Activated naive CD8-positive, alpha-beta T cell (primary cell): ENCODE data around the gene PTH2.

Source experiments
- H3K27ac Mint-ChIP-seq: one replicate; pipeline ENCODE4 v1.8.0; 2021; ENCODE audit warnings: mixed read lengths
- H3K27me3 Mint-ChIP-seq: one replicate; pipeline ENCODE4 v1.8.0; 2021; ENCODE audit warnings: mixed read lengths
- H3K36me3 Mint-ChIP-seq: one replicate; pipeline ENCODE4 v1.8.0; 2021; ENCODE audit warnings: mixed read lengths
- H3K4me1 Mint-ChIP-seq: one replicate; pipeline ENCODE4 v1.8.0; 2021; ENCODE audit warnings: low read depth, mixed read lengths
- H3K4me3 Mint-ChIP-seq: one replicate; pipeline ENCODE4 v1.8.0; 2021; ENCODE audit warnings: mild to moderate bottlenecking, mixed read lengths
- H3K9me3 Mint-ChIP-seq: one replicate; pipeline ENCODE4 v1.8.0; 2021; ENCODE audit warnings: low read depth, mixed read lengths

PTH2 gene

GRCh38 chr19:49428547-49429451, 5.6 kb upstream of the PTH2 start:
- no peaks in the 10 kb centered on the region for H3K9me3 Mint-ChIP-seq
- H3K36me3 Mint-ChIP-seq: no peaks in the 10 kb centered on the region
- H3K4me3 Mint-ChIP-seq: peak overlapping the region; percentile 56
- H3K4me1 Mint-ChIP-seq: peaks cover 55% of the 10 kb centered on the region
- no peak overlapping the region for H3K27ac Mint-ChIP-seq
- peaks cover 52% of the 10 kb centered on the region for H3K27me3 Mint-ChIP-seq

DNA sequence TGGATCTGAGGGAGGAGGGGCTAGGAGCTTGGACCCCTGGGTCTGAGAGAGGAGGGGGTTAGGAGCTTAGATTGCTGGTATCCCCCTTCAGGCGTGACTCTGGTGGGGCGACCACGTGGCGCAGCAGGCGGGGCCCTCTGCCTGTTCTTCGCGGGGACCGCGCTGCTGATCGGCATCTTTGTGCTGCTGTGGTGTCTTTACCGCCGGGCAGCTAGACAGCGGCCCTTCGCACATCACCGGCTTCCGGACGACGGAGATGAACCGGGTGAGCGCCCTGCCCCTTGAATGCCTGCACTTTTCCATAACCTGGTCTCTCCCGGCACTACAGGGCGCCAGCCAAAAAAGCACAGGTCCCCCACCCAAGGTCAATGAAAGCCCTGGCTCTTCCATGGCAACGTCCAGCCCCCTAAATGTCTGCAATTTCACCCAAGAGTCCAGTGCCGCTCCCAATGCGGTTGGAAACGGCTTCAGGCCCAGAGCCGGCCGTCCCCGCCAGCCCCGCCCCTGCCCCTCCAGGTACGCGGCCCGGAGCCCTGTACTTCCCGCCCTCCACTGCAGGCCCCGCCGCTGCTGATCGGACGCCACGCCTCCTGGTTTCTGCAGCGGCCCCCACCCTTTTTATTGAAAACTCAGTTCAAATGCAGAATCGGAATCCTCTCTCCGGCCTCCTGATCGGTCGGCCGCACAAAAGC, 4.8 kb upstream of the PTH2 start:
- H3K4me3 Mint-ChIP-seq: peak overlapping the region; percentile 56
- H3K27ac Mint-ChIP-seq: no peak overlapping the region
- H3K9me3 Mint-ChIP-seq: no peaks in the 10 kb centered on the region
- H3K4me1 Mint-ChIP-seq: peaks cover 56% of the 10 kb centered on the region
- H3K27me3 Mint-ChIP-seq: peaks cover 51% of the 10 kb centered on the region
- no peaks in the 10 kb centered on the region for H3K36me3 Mint-ChIP-seq

DNA sequence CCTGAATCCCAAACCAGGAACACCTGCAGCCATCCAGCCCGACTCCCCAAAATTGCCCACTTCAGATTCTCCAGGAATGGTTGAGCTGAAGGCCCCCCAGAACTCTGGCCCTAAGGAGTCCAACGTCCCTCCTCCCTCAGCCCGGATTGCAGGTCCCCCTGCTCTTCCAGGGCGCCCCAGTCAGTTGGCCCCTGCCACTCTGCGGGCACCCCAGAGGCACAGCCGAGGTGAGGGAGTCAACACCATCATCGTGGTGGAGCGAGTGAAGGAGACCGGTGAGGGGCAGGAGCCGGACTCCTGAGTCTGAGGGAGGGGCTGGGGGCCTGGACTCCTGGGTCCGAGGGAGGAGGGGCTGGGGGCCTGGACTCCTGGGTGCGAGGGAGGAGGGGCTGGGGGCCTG, 4.1 kb upstream of the PTH2 start:
- Mint-ChIP-seq H3K4me3 (no peak overlapping the region), H3K27ac (no peak overlapping the region), H3K36me3 (no peaks in the 10 kb centered on the region), H3K4me1 (peaks cover 60% of the 10 kb centered on the region), H3K27me3 (peaks cover 55% of the 10 kb centered on the region), H3K9me3 (no peaks in the 10 kb centered on the region)

DNA sequence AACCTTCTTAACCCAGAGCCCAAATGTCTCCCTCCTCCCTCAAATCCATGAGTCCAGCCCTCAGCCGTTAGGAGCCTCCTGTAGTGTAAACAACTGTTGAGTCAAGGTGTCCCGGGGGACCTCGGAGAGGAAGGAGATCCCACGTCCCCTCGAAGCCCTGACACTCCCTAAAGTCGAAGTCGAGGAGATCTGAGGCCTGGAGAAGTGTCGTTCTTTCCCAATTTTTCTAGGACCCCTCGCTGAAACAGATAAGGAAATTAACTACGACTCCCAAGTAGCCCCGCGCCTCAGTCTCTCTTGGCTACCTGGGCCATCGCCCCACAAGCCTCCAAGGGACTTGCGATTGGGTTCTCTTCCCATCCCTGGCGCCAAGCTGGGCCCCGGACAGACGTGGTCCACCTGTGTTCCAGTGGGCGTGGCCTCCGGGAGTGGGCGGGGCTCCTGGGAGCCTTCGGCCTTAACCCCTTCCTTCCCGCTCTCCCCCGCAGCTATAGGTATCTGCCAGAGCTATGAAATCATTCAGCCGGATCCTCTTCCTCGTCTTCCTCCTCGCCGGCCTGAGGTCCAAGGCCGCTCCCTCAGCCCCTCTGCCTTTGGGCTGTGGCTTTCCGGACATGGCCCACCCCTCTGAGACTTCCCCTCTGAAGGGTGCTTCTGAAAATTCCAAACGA, 2.8 kb upstream of the PTH2 start:
- H3K4me1 Mint-ChIP-seq: peaks cover 64% of the 10 kb centered on the region
- H3K4me3 Mint-ChIP-seq: peak overlapping the region; percentile 59
- peaks cover 58% of the 10 kb centered on the region for H3K27me3 Mint-ChIP-seq
- no peaks in the 10 kb centered on the region for H3K9me3 Mint-ChIP-seq
- H3K36me3 Mint-ChIP-seq: no peaks in the 10 kb centered on the region
- H3K27ac Mint-ChIP-seq: no peak overlapping the region

GRCh38 chr19:49425178-49425577, 1.9 kb upstream of the PTH2 start, which contains the start of gene GFY:
Gene GFY, plus strand, starts transcription at chr19:49425388. Its CDS starts 1,043 bp downstream, at chr19:49426431.
- no peak within 1 kb of the TSS for H3K27ac Mint-ChIP-seq
- no peaks in the 10 kb centered on the region for H3K9me3 Mint-ChIP-seq
- no peaks in the 10 kb centered on the region for H3K36me3 Mint-ChIP-seq
- H3K27me3 Mint-ChIP-seq: peaks cover 59% of the 10 kb centered on the region
- no peak within 1 kb of the TSS for H3K4me3 Mint-ChIP-seq
- peaks cover 63% of the 10 kb centered on the region for H3K4me1 Mint-ChIP-seq

DNA sequence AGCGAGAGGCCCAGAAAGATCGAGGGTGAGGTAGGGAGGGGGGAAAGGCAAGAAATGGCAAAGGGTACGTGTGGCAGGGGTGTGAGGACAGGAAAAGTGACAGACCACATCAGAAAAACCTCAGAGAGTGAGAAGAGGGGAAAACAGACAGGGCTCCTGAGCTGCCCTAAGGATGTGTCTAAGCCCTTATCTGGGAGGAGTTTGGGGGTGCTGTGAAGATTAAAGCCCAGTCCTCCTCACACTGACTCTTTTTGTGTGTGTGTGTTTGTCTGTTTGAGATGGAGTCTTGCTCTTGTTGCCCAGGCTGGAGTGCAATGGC, 703 bp upstream of the PTH2 start:
- H3K9me3 Mint-ChIP-seq: no peaks in the 10 kb centered on the region
- no peaks in the 10 kb centered on the region for H3K36me3 Mint-ChIP-seq
- peak overlapping the region; percentile 81 for H3K4me3 Mint-ChIP-seq
- H3K27me3 Mint-ChIP-seq: peaks cover 58% of the 10 kb centered on the region
- no peak overlapping the region for H3K27ac Mint-ChIP-seq
- H3K4me1 Mint-ChIP-seq: peaks cover 61% of the 10 kb centered on the region

DNA sequence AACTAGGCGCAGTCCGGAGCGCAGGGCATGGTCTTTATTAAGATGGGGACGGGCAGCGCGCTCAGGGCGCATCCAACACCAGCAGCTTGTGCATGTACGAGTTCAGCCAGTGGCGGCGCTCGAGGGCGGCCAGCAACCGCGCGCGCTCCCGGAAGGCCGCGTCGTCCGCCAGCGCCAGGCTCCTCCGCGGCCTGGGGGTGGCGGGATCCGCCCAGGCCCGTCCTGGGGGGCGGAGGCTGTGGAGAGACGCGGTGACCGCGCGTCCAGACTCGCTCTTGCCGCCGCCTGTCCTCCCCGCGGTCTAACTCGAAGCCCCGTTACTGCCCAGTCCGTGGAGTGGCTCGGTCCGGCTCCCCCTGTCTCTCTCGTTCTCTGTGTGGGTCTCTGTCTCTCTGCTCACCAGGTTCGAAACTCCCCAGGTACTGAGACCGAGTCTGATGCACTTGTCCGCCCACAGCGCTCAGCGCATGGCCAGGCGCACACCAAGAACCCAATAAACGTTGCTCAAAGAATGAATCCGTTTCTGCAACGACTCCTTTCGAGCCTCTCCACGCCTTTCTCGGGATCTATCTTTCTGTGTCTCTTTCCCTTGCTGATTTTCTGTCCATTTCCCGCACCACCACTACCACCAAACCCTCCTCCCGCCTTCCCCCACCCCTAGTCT, 702 bp downstream of the PTH2 start:
- Mint-ChIP-seq H3K27me3 (peaks cover 61% of the 10 kb centered on the region), H3K4me3 (peak overlapping the region; percentile 84), H3K27ac (no peak overlapping the region), H3K9me3 (no peaks in the 10 kb centered on the region), H3K36me3 (no peaks in the 10 kb centered on the region), H3K4me1 (peaks cover 52% of the 10 kb centered on the region)

DNA sequence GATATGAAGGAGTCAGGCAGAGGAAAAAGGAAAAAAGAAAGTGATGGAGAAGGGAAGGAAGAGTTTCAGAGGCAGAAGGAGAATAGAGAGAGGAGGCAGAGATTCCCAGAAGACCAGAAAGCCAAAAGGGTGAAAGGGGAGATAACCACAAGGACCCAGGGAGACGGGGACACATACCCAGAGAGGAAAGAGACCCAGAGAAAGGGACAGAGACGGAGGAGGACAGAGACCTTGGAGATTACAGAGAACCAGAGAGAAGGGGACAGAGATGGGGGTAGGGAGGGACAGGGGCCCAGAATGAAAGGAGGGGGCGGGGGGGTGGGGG, 1.4 kb downstream of the PTH2 start:
- Mint-ChIP-seq H3K4me3 (peak overlapping the region; percentile 68), H3K4me1 (peaks cover 47% of the 10 kb centered on the region), H3K36me3 (no peaks in the 10 kb centered on the region), H3K27ac (no peak overlapping the region), H3K27me3 (peaks cover 58% of the 10 kb centered on the region), H3K9me3 (no peaks in the 10 kb centered on the region)

DNA sequence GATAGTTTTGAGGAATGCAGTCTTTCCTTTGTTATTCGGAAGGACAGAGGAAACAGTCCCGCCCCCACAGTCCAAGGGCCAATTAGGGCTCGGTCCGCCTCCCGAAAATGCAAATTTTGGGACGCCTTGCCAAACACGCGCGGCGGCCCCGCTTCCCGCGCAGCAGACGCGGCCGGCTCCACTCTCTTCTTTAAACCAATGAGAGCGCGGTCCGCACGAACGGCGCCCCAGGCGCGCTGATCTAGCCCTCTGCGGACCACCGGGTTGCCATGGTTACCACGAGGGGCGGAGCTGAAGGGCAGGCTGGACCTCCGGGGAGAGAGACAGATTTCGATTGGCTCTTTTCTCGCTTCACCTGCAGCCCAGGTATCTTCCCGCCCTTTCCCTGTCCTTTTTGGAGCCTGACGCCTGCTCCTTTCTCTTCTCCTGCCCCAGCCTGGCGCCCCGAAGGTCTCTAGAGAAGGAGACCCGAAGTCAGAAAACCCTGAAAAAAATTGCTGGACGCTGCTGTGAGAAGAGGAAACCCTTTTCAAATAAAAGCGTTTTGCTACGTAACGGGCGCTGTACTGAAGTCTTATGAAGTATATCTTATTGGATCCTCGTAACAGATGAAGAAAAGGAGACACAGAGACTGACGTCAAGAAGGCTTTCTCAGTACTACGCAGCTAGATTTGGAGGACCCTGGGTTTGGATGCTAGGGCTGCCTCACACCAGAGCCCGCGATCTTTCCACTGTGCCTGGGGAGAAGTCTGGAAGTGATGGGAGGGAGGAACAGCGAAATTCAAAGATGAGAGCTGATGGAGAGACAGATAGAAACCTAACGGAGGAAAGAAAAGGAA, 2.0 kb downstream of the PTH2 start:
- Mint-ChIP-seq H3K4me1 (peaks cover 41% of the 10 kb centered on the region), H3K27ac (no peak overlapping the region), H3K27me3 (peaks cover 52% of the 10 kb centered on the region), H3K4me3 (peak overlapping the region; percentile 68), H3K36me3 (no peaks in the 10 kb centered on the region), H3K9me3 (no peaks in the 10 kb centered on the region)

GRCh38 chr19:49420227-49420626, 3.0 kb downstream of the PTH2 start:
- peak overlapping the region; percentile 36 for H3K4me3 Mint-ChIP-seq
- peaks cover 42% of the 10 kb centered on the region for H3K27me3 Mint-ChIP-seq
- no peaks in the 10 kb centered on the region for H3K36me3 Mint-ChIP-seq
- no peaks in the 10 kb centered on the region for H3K9me3 Mint-ChIP-seq
- H3K4me1 Mint-ChIP-seq: peaks cover 33% of the 10 kb centered on the region
- H3K27ac Mint-ChIP-seq: no peak overlapping the region

DNA sequence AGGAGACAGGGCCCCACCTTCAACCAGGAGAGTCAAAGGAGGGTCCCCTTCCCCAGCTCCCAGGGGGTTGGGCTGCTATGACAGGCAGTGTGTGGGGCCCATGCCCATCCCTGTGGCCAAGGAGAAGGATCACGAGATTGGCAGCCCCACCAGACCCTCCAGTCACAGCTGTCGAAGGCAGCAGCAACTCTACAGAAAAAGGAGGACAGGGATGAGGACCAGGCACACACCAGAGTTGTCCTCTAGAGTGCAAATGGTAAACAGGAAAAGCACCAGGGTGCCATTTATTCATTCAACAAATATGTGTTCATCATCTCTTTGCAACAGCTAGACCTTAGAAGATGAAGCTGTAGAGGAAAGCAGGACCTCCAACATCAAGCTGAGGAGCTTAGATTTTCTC, 4.1 kb downstream of the PTH2 start:
- Mint-ChIP-seq H3K9me3 (no peaks in the 10 kb centered on the region), H3K36me3 (no peaks in the 10 kb centered on the region), H3K4me1 (peaks cover 30% of the 10 kb centered on the region), H3K4me3 (no peak overlapping the region), H3K27ac (no peak overlapping the region), H3K27me3 (peaks cover 41% of the 10 kb centered on the region)

DNA sequence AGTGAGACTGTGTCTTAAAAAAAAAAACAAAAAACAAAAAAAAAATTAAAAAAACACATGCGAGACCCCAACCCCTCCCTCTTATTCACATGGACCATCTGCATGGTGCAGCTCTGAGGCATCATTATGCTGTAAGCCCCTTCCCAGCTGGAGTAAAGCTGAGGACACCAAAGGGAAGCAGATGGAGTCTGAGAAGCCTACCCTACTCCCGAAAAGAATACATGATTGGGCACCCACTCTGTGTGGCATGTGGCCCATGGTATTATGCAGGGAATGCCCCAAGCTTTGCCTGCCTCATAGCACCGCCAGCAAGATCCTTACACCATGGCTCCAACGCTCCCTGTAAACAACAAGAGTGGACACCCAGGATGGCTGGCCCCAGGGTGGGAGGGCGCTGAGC, 4.7 kb downstream of the PTH2 start:
- H3K27ac Mint-ChIP-seq: no peak overlapping the region
- H3K36me3 Mint-ChIP-seq: no peaks in the 10 kb centered on the region
- no peak overlapping the region for H3K4me3 Mint-ChIP-seq
- H3K4me1 Mint-ChIP-seq: peaks cover 24% of the 10 kb centered on the region
- H3K27me3 Mint-ChIP-seq: peaks cover 36% of the 10 kb centered on the region
- no peaks in the 10 kb centered on the region for H3K9me3 Mint-ChIP-seq

GRCh38 chr19:49417088-49417487, 6.2 kb downstream of the PTH2 start:
- peaks cover 31% of the 10 kb centered on the region for H3K27me3 Mint-ChIP-seq
- no peak overlapping the region for H3K27ac Mint-ChIP-seq
- H3K4me1 Mint-ChIP-seq: peaks cover 18% of the 10 kb centered on the region
- no peaks in the 10 kb centered on the region for H3K9me3 Mint-ChIP-seq
- H3K4me3 Mint-ChIP-seq: no peak overlapping the region
- H3K36me3 Mint-ChIP-seq: no peaks in the 10 kb centered on the region

DNA sequence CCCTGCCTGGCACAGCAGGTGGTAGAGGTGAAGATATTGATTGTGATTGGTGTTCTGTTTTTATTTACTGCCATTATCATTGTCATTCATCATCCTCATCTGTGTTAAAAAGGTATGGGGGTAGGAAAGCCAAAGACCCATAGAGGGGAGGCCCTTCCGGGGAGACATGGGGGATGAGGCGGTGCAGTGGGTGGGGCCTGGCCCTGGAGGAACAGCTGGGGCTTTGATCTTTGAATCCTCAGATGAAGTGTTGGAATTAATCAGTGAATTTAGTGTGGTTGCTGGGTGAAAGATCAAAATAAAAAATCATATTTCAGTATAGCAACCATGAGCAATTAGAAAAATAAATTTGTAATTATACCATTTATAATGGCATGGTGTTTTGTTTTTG, 7.4 kb downstream of the PTH2 start:
- Mint-ChIP-seq H3K27me3 (peaks cover 21% of the 10 kb centered on the region), H3K36me3 (no peaks in the 10 kb centered on the region), H3K27ac (no peak overlapping the region), H3K4me1 (peaks cover 22% of the 10 kb centered on the region), H3K9me3 (no peaks in the 10 kb centered on the region), H3K4me3 (no peak overlapping the region)
